ENCODE data around the gene DOK5.

Gene DOK5

GRCh38 chr20:54472607-54473006 lies 2.8 kb upstream of the DOK5 start:
- Histone ChIP-seq H3K36me3 (ENCODE audit: insufficient read depth, low read length) (no peaks in the 10 kb centered on the region), H3K27me3 (ENCODE audit: insufficient read depth, low read length, poor library complexity) (peaks cover 4% of the 10 kb centered on the region), H3K4me2 (ENCODE audit: insufficient read depth, low read length) (no peak overlapping the region), H3K4me3 (ENCODE audit: low read depth in 1 of 2, low read length in 2 of 2) (no peak overlapping the region), H3K9ac (ENCODE audit: low read depth, low read length) (no peak overlapping the region), H3K4me1 (ENCODE audit: insufficient read depth, low read length) (no peaks in the 10 kb centered on the region), H2AFZ (ENCODE audit: low read depth, low read length) (no peak overlapping the region), H3K27ac (ENCODE audit: low read length) (no peak overlapping the region), H4K20me1 (ENCODE audit: insufficient read depth, low read length) (no peaks in the 10 kb centered on the region), H3K9me3 (ENCODE audit: insufficient read depth, low read length, severe bottlenecking) (no peaks in the 10 kb centered on the region), H3K79me2 (ENCODE audit: insufficient read depth, low read length) (no peaks in the 10 kb centered on the region)
- ATAC-seq (ENCODE audit: insufficient read depth, low read depth) (no peak), DNase-seq (no peak)
- TF ChIP-seq CTCF (IDR thresholded peaks at IDR 0.05; ENCODE audit: borderline replicate concordance, extremely low read depth, low read length, poor library complexity, severe bottlenecking) = no peak

DNA sequence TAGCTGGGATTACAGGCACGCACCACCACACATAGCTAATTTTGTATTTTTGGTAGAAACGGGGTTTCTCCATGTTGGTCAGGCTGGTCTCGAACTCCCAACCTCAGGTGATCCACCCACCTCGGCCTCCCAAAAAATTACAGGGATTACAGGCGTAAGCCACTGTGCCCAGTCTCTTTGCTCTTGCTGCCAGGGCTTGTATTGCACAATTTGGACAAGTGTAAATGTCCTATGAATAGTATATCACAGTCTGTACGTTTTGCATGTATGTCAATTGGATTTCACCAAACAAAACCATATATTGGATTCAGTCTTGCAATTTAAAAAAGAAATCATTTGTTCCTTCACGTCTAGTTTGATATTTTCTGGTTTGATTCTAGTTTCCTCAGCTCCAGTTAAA lies 2.1 kb upstream of the DOK5 start:
- H3K27me3 ChIP-seq (ENCODE audit: insufficient read depth, low read length, poor library complexity) = peaks cover 7% of the 10 kb centered on the region
- H4K20me1 ChIP-seq (ENCODE audit: insufficient read depth, low read length) = no peaks in the 10 kb centered on the region
- H3K9ac ChIP-seq (ENCODE audit: low read depth, low read length) = no peak overlapping the region
- no peaks in the 10 kb centered on the region for H3K4me1 ChIP-seq (ENCODE audit: insufficient read depth, low read length)
- H3K4me3 ChIP-seq (ENCODE audit: low read depth in 1 of 2, low read length in 2 of 2) = no peak overlapping the region
- no peak overlapping the region for H3K4me2 ChIP-seq (ENCODE audit: insufficient read depth, low read length)
- H3K79me2 ChIP-seq (ENCODE audit: insufficient read depth, low read length) = no peaks in the 10 kb centered on the region
- no peak overlapping the region for H3K27ac ChIP-seq (ENCODE audit: low read length)
- no peaks in the 10 kb centered on the region for H3K9me3 ChIP-seq (ENCODE audit: insufficient read depth, low read length, severe bottlenecking)
- TF ChIP-seq CTCF (IDR thresholded peaks at IDR 0.05; ENCODE audit: borderline replicate concordance, extremely low read depth, low read length, poor library complexity, severe bottlenecking) = no peak
- no peak for TF ChIP-seq EZH2 (IDR thresholded peaks at IDR 0.05; ENCODE audit: borderline replicate concordance, low read depth, low read length, severe bottlenecking)
- no peaks in the 10 kb centered on the region for H3K36me3 ChIP-seq (ENCODE audit: insufficient read depth, low read length)
- DNase-seq (no peak), ATAC-seq (ENCODE audit: insufficient read depth, low read depth) (no peak)
- no peak overlapping the region for H2AFZ ChIP-seq (ENCODE audit: low read depth, low read length)

DNA sequence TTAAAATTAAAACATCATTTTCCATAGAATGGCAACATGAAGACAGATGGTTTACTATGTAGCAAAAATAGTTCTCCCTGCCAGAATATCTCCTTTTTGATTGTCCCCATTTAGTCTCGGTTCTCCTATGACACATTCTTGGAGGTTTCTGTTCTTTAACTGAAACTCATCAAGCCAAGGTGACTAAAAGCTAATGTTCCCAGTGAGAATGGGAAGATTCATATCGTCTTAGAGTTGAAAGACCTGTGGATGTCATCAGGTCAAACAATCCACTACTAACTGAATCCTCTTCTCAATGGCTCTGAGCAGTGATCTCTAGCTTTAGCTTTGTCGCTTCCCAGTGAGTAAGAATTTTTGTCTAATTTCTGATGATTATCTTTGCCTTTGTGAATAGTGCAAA lies 1.3 kb upstream of the DOK5 start:
- Histone ChIP-seq H3K27me3 (ENCODE audit: insufficient read depth, low read length, poor library complexity) (peaks cover 7% of the 10 kb centered on the region), H4K20me1 (ENCODE audit: insufficient read depth, low read length) (no peaks in the 10 kb centered on the region), H2AFZ (ENCODE audit: low read depth, low read length) (no peak overlapping the region), H3K27ac (ENCODE audit: low read length) (no peak overlapping the region), H3K4me3 (ENCODE audit: low read depth in 1 of 2, low read length in 2 of 2) (no peak overlapping the region), H3K36me3 (ENCODE audit: insufficient read depth, low read length) (no peaks in the 10 kb centered on the region), H3K9ac (ENCODE audit: low read depth, low read length) (no peak overlapping the region), H3K4me2 (ENCODE audit: insufficient read depth, low read length) (no peak overlapping the region), H3K9me3 (ENCODE audit: insufficient read depth, low read length, severe bottlenecking) (no peaks in the 10 kb centered on the region), H3K4me1 (ENCODE audit: insufficient read depth, low read length) (no peaks in the 10 kb centered on the region), H3K79me2 (ENCODE audit: insufficient read depth, low read length) (no peaks in the 10 kb centered on the region)
- DNase-seq (no peak), ATAC-seq (ENCODE audit: insufficient read depth, low read depth) (no peak)
- TF ChIP-seq CTCF (IDR thresholded peaks at IDR 0.05; ENCODE audit: borderline replicate concordance, extremely low read depth, low read length, poor library complexity, severe bottlenecking) (no peak), EZH2 (IDR thresholded peaks at IDR 0.05; ENCODE audit: borderline replicate concordance, low read depth, low read length, severe bottlenecking) (no peak)

- H3K4me3 ChIP-seq (ENCODE audit: low read depth in 1 of 2, low read length in 2 of 2) = no peak overlapping the region
- no peaks in the 10 kb centered on the region for H3K36me3 ChIP-seq (ENCODE audit: insufficient read depth, low read length)
- no peaks in the 10 kb centered on the region for H4K20me1 ChIP-seq (ENCODE audit: insufficient read depth, low read length)
- no peak overlapping the region for H3K9ac ChIP-seq (ENCODE audit: low read depth, low read length)
- H2AFZ ChIP-seq (ENCODE audit: low read depth, low read length) = no peak overlapping the region
- no peak for TF ChIP-seq CTCF (IDR thresholded peaks at IDR 0.05; ENCODE audit: borderline replicate concordance, extremely low read depth, low read length, poor library complexity, severe bottlenecking)
- no peak for TF ChIP-seq EZH2 (IDR thresholded peaks at IDR 0.05; ENCODE audit: borderline replicate concordance, low read depth, low read length, severe bottlenecking)
- H3K27me3 ChIP-seq (ENCODE audit: insufficient read depth, low read length, poor library complexity) = peaks cover 7% of the 10 kb centered on the region
- H3K4me2 ChIP-seq (ENCODE audit: insufficient read depth, low read length) = no peak overlapping the region
- H3K4me1 ChIP-seq (ENCODE audit: insufficient read depth, low read length) = no peaks in the 10 kb centered on the region
- DNase-seq (no peak), ATAC-seq (ENCODE audit: insufficient read depth, low read depth) (no peak)
- H3K79me2 ChIP-seq (ENCODE audit: insufficient read depth, low read length) = no peaks in the 10 kb centered on the region
- H3K27ac ChIP-seq (ENCODE audit: low read length) = no peak overlapping the region
- no peaks in the 10 kb centered on the region for H3K9me3 ChIP-seq (ENCODE audit: insufficient read depth, low read length, severe bottlenecking)
Observed at GRCh38 chr20:54474866-54475265, 527 bp upstream of the DOK5 start.
